ENCODE measurements around the gene TBC1D7. TPM values are rescaled to one million over a fixed set of nuclear protein-coding genes. Genes with fewer than 3 reads are reported as not detected.

TBC1D7 gene
- total and polyA plus RNA-seq, 10 of the 15 experiments (the other 5 are each of a cell fraction or from before 2014, with no cell fraction given): 20.1 to 65.9 (median 31.3) TPM

DNA sequence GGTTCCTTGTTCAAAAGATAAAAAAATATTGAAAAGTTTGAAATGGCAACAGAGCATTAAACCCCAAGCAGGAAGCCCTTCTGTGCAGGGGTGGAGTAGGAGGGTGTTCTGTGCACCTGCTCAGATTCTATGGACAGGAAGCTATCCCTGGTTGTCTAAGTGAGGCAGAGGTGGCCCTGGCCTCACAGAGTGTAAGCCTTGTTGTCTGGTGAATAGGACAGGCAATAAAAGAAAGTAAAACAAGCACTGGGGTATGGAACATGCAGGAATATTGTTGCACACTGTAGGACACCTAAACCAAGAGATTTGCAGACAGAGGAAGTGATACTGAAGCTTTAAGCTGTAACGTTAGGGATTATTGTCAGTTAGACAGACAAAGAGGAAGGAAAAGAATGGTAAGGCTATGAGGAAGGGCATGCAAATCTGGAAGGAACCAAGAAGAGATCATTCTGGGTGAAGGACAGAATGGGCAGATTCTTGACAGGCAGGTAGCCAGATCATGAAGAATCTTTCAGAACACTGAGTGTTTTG, 66.8 kb downstream of the TBC1D7 start:
- H3K27me3 ChIP-seq (replicated peaks in 1 of 2; ENCODE audit: control insufficient read depth in 2 of 2, insufficient read depth in 2 of 2, low read length in 1 of 2): no peaks in the 10 kb centered on the region
- peak overlapping the region; percentile 38 for H3K9ac ChIP-seq (ENCODE audit: control insufficient read depth, insufficient read depth, low read length)
- H3K36me3 ChIP-seq (ENCODE audit: control insufficient read depth in 2 of 2, insufficient read depth in 2 of 2, low read length in 1 of 2): no peaks in the 10 kb centered on the region
- peak overlapping the region; percentile 96 for H3K4me2 ChIP-seq (ENCODE audit: control insufficient read depth, insufficient read depth)
- H3K4me3 ChIP-seq: peak overlapping the region; percentile 52; the same call in 1 of the 2 replicates
- intact Hi-C loops (cut with micrococcal nuclease; ENCODE audit: unreplicated experiment): no loop called here
- DNase-seq (ENCODE audit: low read depth, low spot score): peak; percentile 80
- H4K20me1 ChIP-seq (ENCODE audit: control insufficient read depth, insufficient read depth): no peaks in the 10 kb centered on the region
- ATAC-seq: peak; percentile 57
- peak overlapping the region; percentile 66 for H2AFZ ChIP-seq (ENCODE audit: control insufficient read depth, low read depth, low read length)
- peak; percentile 78 for FAIRE-seq
- RAD21 ChIA-PET (ENCODE audit: unreplicated experiment): interaction anchor here (0.8 to 5.0 kb wide), 12 partner anchors 11 to 167 kb away, joined by 3 to 116 read pairs (median 4); no protein-coding TSS in a partner anchor
- no peaks in the 10 kb centered on the region for H3K79me2 ChIP-seq (ENCODE audit: control insufficient read depth, insufficient read depth, low read length)
- WGBS (ENCODE audit: insufficient coverage, insufficient replicate concordance, low lambda C conversion rate, missing lambda C conversion rate): 0% methylated on average over 1 of the region's 1 CpG
- H3K4me1 ChIP-seq (ENCODE audit: control insufficient read depth, insufficient read depth, low read length): peaks cover 59% of the 10 kb centered on the region
- POLR2A ChIA-PET: interaction anchor here (1.0 to 3.3 kb wide), 5 partner anchors 10 to 41 kb away, joined by 3 to 26 read pairs (median 12); no protein-coding TSS in a partner anchor
- H3K27ac ChIP-seq (ENCODE audit: control insufficient read depth, insufficient read depth): peak overlapping the region; percentile 50
- BruUV-seq (replicated peaks): no TSS peak
- peaks cover 6% of the 10 kb centered on the region for H3K9me3 ChIP-seq (replicated peaks; ENCODE audit: control insufficient read depth, insufficient read depth, low read length)
- SMC1A ChIA-PET (ENCODE audit: uncharacterized antibody, unreplicated experiment): interaction anchor here (0.9 to 6.6 kb wide), 12 partner anchors 8 to 168 kb away, joined by 3 to 81 read pairs (median 4); no protein-coding TSS in a partner anchor
- in situ Hi-C loops (cut with MboI): no loop called here
- CTCF ChIA-PET: interaction anchor here (0.9 to 5.2 kb wide), 5 partner anchors 11 to 69 kb away, joined by 3 to 45 read pairs (median 14); no protein-coding TSS in a partner anchor
- TF ChIP-seq, protein P1, sequence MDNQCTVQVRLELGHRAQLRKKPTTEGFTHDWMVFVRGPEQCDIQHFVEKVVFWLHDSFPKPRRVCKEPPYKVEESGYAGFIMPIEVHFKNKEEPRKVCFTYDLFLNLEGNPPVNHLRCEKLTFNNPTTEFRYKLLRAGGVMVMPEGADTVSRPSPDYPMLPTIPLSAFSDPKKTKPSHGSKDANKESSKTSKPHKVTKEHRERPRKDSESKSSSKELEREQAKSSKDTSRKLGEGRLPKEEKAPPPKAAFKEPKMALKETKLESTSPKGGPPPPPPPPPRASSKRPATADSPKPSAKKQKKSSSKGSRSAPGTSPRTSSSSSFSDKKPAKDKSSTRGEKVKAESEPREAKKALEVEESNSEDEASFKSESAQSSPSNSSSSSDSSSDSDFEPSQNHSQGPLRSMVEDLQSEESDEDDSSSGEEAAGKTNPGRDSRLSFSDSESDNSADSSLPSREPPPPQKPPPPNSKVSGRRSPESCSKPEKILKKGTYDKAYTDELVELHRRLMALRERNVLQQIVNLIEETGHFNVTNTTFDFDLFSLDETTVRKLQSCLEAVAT (IDR thresholded peaks at IDR 0.05): no peak
- TF ChIP-seq STAT3 (IDR thresholded peaks at IDR 0.05; ENCODE audit: low read depth, low read length): no peak
- TF ChIP-seq, protein P2, sequence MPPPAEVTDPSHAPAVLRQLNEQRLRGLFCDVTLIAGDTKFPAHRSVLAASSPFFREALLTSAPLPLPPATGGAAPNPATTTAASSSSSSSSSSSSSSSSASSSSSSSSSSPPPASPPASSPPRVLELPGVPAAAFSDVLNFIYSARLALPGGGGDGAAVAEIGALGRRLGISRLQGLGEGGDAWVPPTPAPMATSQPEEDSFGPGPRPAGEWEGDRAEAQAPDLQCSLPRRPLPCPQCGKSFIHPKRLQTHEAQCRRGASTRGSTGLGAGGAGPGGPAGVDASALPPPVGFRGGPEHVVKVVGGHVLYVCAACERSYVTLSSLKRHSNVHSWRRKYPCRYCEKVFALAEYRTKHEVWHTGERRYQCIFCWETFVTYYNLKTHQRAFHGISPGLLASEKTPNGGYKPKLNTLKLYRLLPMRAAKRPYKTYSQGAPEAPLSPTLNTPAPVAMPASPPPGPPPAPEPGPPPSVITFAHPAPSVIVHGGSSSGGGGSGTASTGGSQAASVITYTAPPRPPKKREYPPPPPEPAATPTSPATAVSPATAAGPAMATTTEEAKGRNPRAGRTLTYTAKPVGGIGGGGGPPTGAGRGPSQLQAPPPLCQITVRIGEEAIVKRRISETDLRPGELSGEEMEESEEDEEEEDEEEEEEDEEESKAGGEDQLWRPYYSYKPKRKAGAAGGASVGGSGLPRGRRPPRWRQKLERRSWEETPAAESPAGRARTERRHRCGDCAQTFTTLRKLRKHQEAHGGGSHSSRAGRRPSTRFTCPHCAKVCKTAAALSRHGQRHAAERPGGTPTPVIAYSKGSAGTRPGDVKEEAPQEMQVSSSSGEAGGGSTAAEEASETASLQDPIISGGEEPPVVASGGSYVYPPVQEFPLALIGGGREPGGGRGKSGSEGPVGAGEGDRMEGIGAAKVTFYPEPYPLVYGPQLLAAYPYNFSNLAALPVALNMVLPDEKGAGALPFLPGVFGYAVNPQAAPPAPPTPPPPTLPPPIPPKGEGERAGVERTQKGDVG (CRISPR knock-in tag; IDR thresholded peaks at IDR 0.05): no peak
- TF ChIP-seq JUNB (IDR thresholded peaks at IDR 0.05): 0 out of 2 replicates have a peak, but pooled peaks have one; percentile 40
- peak; percentile 89 for TF ChIP-seq DPF2 (IDR thresholded peaks at IDR 0.05)
- TF ChIP-seq CBX3 (IDR thresholded peaks at IDR 0.05; ENCODE audit: borderline replicate concordance, low read depth): no peak
- no peak for TF ChIP-seq SMC3 (IDR thresholded peaks at IDR 0.05; ENCODE audit: borderline replicate concordance, low read length)
- TF ChIP-seq IRF4 (IDR thresholded peaks at IDR 0.05; ENCODE audit: low read depth, low read length): peak; percentile 45; the same call in 1 of the 2 replicates
- TF ChIP-seq, protein P3, sequence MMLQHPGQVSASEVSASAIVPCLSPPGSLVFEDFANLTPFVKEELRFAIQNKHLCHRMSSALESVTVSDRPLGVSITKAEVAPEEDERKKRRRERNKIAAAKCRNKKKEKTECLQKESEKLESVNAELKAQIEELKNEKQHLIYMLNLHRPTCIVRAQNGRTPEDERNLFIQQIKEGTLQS (IDR thresholded peaks at IDR 0.05; ENCODE audit: borderline replicate concordance, extremely low read depth, low read depth, low read length): no peak
- no peak for TF ChIP-seq SRF (IDR thresholded peaks at IDR 0.05; ENCODE audit: low read depth in 2 of 2, low read length in 2 of 2)
- TF ChIP-seq MXI1 (IDR thresholded peaks at IDR 0.05; ENCODE audit: low read depth, low read length): no peak
- TF ChIP-seq, protein P4, sequence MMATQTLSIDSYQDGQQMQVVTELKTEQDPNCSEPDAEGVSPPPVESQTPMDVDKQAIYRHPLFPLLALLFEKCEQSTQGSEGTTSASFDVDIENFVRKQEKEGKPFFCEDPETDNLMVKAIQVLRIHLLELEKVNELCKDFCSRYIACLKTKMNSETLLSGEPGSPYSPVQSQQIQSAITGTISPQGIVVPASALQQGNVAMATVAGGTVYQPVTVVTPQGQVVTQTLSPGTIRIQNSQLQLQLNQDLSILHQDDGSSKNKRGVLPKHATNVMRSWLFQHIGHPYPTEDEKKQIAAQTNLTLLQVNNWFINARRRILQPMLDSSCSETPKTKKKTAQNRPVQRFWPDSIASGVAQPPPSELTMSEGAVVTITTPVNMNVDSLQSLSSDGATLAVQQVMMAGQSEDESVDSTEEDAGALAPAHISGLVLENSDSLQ (IDR thresholded peaks at IDR 0.05): peak; percentile 80
- no peak for TF ChIP-seq CHD4 (IDR thresholded peaks at IDR 0.05)
- no peak for TF ChIP-seq LARP7 (IDR thresholded peaks at IDR 0.05)
- TF ChIP-seq BACH1 (IDR thresholded peaks at IDR 0.05; ENCODE audit: borderline replicate concordance): no peak
- peak; percentile 37; a peak in 2 of 4 replicates for TF ChIP-seq BHLHE40 (IDR thresholded peaks at IDR 0.05; ENCODE audit: borderline replicate concordance in 1 of 2, low read depth in 2 of 2, low read length in 1 of 2)
- TF ChIP-seq GABPA (IDR thresholded peaks at IDR 0.05; ENCODE audit: low read depth): peak; percentile 32; the same call in 1 of the 2 replicates
- no peak for TF ChIP-seq MYB (IDR thresholded peaks at IDR 0.05; ENCODE audit: borderline replicate concordance, low read depth, low read length)
- TF ChIP-seq YBX1 (IDR thresholded peaks at IDR 0.05): no peak

All from GM12878 (cell line).